NCI-H146 treated with DMSO at 0.1 percent for 48 hours (cell line): ENCODE measurements around the gene FAN1.

Experiments used
- DNase-seq: peaks from one replicate; lab custom pipeline; 2025; ENCODE audit not compliant: unreplicated experiment; lab: John Stamatoyannopoulos, UW

Gene FAN1

GRCh38 chr15:30919877-30920550 lies 16.3 kb downstream of the FAN1 start:
- no peak for DNase-seq

GRCh38 chr15:30921106-30921505 lies 17.4 kb downstream of the FAN1 start:
- DNase-seq: no peak

DNA sequence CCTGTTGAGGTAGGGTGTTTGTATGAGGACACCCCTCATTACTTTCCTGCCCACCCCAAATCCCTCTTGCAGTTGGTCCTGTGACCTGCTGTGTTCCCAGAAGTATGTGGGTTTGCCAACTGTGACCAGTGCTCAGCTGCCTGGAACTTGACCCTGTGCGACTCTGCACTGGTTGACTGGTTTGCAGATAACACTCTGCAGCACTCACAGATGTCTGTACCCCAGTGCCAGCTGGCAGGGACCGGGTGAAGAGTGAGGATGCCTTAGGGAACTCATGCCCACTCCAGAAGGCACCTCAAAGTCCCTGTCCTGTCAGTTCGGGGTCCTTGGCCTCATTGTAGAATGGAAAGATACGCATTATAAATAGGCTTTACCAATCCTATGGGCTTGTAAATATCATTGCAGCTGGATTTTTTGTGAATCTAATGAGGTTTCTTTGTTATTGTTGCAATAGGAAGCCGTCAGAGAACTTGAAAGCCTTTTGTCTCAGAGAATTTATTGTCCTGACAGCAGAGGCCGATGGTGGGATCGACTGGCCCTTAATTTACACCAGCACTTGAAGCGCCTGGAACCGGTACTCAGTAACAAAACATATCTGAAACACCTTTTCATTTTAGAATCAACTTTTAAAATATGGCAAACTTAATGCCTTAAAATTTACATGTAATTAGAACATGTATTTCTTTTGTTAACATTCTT lies 18.2 kb downstream of the FAN1 start:
- no peak for DNase-seq

GRCh38 chr15:30922480-30923311 lies 19.0 kb downstream of the FAN1 start:
- no peak for DNase-seq

- DNase-seq: no peak
These were observed 19.7 kb downstream of the FAN1 start for GRCh38 chr15:30923429-30923828.

- no peak for DNase-seq
These were observed 20.6 kb downstream of the FAN1 start for GRCh38 chr15:30924353-30924752.

DNA sequence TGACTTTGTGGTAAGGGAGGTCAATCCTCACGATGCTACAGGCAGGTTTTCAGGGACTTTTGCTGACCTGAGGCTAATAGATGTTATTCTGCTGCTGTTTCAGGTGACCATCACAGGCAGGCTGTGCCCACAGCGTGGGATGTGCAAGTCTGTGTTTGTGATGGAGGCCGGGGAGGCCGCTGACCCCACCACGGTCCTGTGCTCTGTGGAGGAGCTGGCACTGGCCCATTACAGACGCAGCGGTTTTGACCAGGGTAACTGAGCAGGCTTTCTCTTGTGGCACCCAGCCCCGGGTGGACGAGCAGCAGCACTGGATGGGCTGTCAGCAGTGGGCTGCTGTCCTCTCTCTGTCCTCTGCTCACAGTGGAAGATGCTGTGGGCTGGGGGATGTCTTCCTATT lies 22.0 kb downstream of the FAN1 start:
- DNase-seq: no peak

DNA sequence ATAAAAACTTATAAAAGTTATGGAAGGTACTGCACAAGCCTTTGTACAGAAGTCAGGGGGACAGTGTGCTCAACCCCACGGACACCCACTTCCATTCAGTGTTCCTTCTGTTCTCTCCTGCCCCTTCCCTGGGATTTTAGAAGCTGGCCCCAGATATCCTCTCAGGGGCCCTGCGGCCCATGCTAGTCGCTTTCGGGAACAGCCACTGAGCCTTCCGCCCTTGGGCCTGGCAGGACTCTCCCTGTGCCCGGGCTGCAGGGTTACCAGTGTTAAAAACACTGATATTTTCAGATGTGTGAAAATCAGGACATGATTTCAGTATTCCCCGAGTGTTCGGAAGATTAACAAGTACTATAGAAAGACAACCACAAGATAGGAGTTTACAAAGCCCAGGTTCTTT lies 22.4 kb downstream of the FAN1 start:
- DNase-seq: no peak

GRCh38 chr15:30927148-30927761 lies 23.5 kb downstream of the FAN1 start:
- no peak for DNase-seq

- DNase-seq: no peak
These were observed 24.4 kb downstream of the FAN1 start for GRCh38 chr15:30928076-30928475.

GRCh38 chr15:30929064-30929669 lies 25.5 kb downstream of the FAN1 start:
- no peak for DNase-seq

- DNase-seq: no peak
These were observed 26.3 kb downstream of the FAN1 start for GRCh38 chr15:30929982-30930381.

DNA sequence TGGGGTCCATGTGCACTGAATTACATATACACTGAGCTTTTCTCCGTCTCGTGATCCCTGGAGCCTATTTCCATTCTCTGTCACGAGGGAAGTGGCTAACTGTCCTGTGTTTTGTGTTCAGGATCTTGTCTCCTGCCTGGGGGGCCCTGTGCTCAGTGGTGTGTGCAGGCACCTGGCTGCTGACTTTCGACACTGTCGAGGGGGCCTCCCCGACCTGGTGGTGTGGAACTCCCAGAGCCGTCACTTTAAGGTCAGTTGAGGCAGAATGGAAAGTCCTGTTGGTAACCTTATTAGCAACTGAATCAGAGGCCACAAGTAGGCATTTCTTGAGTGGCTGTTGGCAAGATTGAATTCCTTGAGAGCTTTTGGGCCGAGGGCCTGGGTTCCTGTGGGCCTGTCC lies 26.7 kb downstream of the FAN1 start:
- no peak for DNase-seq

GRCh38 chr15:30933293-30933692 lies 29.6 kb downstream of the FAN1 start:
- DNase-seq: no peak

DNA sequence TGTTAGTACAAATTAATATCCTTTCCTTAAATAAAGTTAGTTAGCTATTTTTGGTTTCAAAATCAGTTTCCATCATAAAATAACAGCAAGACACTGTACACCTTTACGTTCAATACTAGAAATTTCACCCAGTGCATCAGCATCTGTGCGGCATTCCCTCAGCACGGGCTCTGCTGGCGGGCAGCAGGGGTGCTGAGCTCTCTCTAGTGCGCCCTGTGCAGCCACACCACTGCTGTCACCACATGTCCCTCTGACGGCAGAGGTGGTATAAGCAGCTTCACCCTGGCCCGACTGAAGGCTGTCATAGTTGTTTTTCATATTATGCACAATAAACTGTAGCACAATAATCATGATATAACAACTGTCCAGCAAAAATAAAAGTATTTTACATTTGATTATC lies 35.4 kb downstream of the FAN1 start:
- no peak for DNase-seq

DNA sequence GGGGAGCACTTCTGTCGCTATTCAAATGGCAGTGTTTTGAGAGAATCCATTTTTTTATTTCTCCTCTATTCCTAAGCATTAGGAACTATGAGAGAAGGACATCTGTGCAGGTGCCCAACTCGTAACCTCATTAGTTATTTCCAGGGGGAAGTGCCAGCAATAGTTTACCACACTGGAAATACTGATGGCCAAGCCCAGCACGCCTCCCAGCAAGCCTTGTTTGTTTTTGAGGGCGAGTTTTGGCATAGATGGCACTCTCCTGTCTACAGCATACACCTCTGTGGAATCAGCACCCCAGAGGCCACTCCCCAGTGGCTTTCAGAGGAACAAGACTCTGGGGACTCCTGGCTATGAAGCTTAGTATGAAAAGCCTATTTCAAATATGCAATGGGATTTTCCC lies 36.6 kb downstream of the FAN1 start:
- DNase-seq: no peak

- DNase-seq: no peak
These were observed 37.8 kb downstream of the FAN1 start for GRCh38 chr15:30941520-30941919.

DNA sequence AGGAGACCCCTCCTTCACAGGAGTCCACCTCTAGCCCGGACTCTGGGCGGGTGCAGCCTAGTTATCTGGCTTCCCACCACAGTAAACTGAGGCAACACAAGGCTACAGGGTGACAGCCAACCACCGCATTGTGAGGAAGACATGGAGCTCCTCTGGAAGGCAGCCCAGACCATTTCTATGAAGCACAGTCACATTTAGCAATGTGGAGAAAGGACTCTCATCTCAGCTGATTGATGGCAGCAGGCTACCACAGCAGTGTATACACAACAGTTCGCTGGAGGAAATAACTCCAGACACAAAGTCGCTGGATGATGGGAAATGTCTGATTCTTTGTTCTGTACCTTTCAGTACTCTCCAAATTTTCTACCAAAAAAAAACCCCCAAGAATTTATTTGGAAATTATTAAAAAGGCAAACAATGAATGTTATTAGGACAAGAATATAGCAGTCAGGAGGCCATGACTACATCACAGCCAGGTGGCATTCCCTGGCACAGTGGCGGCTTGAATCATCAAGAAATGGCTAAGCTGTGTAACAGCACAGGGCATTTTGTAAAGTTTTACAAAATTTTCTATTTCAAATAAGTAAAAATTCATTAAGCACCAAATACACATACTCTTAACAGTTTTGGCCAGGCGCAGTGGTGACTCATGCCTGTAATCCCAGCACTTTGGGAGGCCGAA lies 40.1 kb downstream of the FAN1 start:
- no peak for DNase-seq

DNA sequence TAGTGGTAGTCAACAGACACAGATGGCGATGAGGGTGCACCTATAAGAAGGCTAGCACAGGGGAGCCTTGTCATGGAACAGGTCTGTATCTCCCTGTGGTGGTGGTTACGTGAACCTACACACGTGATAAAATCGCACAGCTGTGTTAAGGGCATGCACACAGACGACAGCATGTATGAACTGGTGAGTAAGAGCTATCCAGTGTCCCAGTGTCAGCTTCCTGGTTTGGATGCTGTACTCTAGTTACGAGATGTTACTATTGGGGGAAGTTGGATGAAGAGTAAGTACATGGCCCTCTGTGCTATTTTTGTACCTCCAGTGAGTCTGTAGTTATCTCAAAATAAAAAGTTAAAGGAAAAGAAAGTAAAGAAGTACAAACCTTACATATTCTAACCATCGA lies 49.5 kb downstream of the FAN1 start:
- no peak for DNase-seq

- no peak for DNase-seq
These were observed 50.1 kb downstream of the FAN1 start for GRCh38 chr15:30953731-30954378.
